ENCODE data around the gene ARID3A. TPM values are rescaled to one million over a fixed set of nuclear protein-coding genes. Genes with fewer than 3 reads are reported as not detected.

Gene ARID3A
- total RNA-seq, 1 donor from 2014 or later: 6.6 TPM

- Mint-ChIP-seq H3K4me3 (ENCODE audit: unreplicated experiment) (no peak overlapping the region), H3K27me3 (ENCODE audit: low read depth) (no peaks in the 10 kb centered on the region), H3K27ac (ENCODE audit: unreplicated experiment) (no peak overlapping the region), H3K9me3 (ENCODE audit: low read depth) (no peaks in the 10 kb centered on the region), H3K4me1 (ENCODE audit: low read depth) (peaks cover 10% of the 10 kb centered on the region), H3K36me3 (ENCODE audit: low read depth) (no peaks in the 10 kb centered on the region)
- DNase-seq (ENCODE audit: low spot score): no peak
- no peak for TF ChIP-seq CTCF (IDR thresholded peaks at IDR 0.05)
Measured at GRCh38 chr19:950352-951066, 24.7 kb downstream of the ARID3A start.

- TF ChIP-seq CTCF (IDR thresholded peaks at IDR 0.05): no peak
- Mint-ChIP-seq H3K4me3 (ENCODE audit: unreplicated experiment) (no peak overlapping the region), H3K27me3 (ENCODE audit: low read depth) (no peaks in the 10 kb centered on the region), H3K4me1 (ENCODE audit: low read depth) (peaks cover 10% of the 10 kb centered on the region), H3K27ac (ENCODE audit: unreplicated experiment) (peak overlapping the region; percentile 69), H3K9me3 (ENCODE audit: low read depth) (no peaks in the 10 kb centered on the region), H3K36me3 (ENCODE audit: low read depth) (no peaks in the 10 kb centered on the region)
- no peak for DNase-seq (ENCODE audit: low spot score)
Measured at GRCh38 chr19:952049-952679, 26.3 kb downstream of the ARID3A start.

- Mint-ChIP-seq H3K9me3 (ENCODE audit: low read depth) (no peaks in the 10 kb centered on the region), H3K27me3 (ENCODE audit: low read depth) (no peaks in the 10 kb centered on the region), H3K4me1 (ENCODE audit: low read depth) (peaks cover 10% of the 10 kb centered on the region), H3K4me3 (ENCODE audit: unreplicated experiment) (no peak overlapping the region), H3K36me3 (ENCODE audit: low read depth) (no peaks in the 10 kb centered on the region), H3K27ac (ENCODE audit: unreplicated experiment) (no peak overlapping the region)
- no peak for TF ChIP-seq CTCF (IDR thresholded peaks at IDR 0.05)
- DNase-seq (ENCODE audit: low spot score): no peak
Measured at GRCh38 chr19:952680-953444, 27.0 kb downstream of the ARID3A start.

- no peaks in the 10 kb centered on the region for H3K36me3 Mint-ChIP-seq (ENCODE audit: low read depth)
- H3K27ac Mint-ChIP-seq (ENCODE audit: unreplicated experiment): no peak overlapping the region
- TF ChIP-seq CTCF (IDR thresholded peaks at IDR 0.05): no peak
Measured at GRCh38 chr19:953445-954271, 27.8 kb downstream of the ARID3A start.

More at GRCh38 chr19:953445-954271, 27.8 kb downstream of the ARID3A start:
- Mint-ChIP-seq H3K27me3 (ENCODE audit: low read depth) (no peaks in the 10 kb centered on the region), H3K4me1 (ENCODE audit: low read depth) (peaks cover 10% of the 10 kb centered on the region), H3K4me3 (ENCODE audit: unreplicated experiment) (no peak overlapping the region), H3K9me3 (ENCODE audit: low read depth) (no peaks in the 10 kb centered on the region)
- no peak for DNase-seq (ENCODE audit: low spot score)
